Mesenchymal stem cell (in vitro differentiated cells and primary cell): Measurements from ENCODE around the gene CDYL.
A peak's percentile ranks its signal among the peaks of the same experiment; 100 is the strongest.

ENCODE experiments used
- DNase-seq: peaks from one replicate; pipeline ENCODE4 v3.0.0-alpha.2; 2013
- H2AFZ ChIP-seq: one replicate; pipeline ENCODE4 v1.6.1; 2013; ENCODE audit warnings: low read depth, mild to moderate bottlenecking, control low read depth, inconsistent platforms, low read length, moderate library complexity
- H2AK5ac ChIP-seq: 2 replicates; pipeline ENCODE4 v1.6.1; 2013; ENCODE audit warnings: low read length, moderate library complexity, mild to moderate bottlenecking, inconsistent platforms; ENCODE audit not compliant: severe bottlenecking
- H2BK120ac ChIP-seq: one replicate; pipeline ENCODE4 v1.6.1; 2013; ENCODE audit warnings: low read depth, mild to moderate bottlenecking, inconsistent platforms, low read length, moderate library complexity
- H2BK12ac ChIP-seq, 2 experiments: one replicate each; pipeline ENCODE4 v1.6.1; 2013; ENCODE audit warnings: inconsistent platforms in 2 of 2, low read length in 2 of 2, mild to moderate bottlenecking in 2 of 2, moderate library complexity in 2 of 2, control low read depth in 1 of 2
- H2BK15ac ChIP-seq: one replicate; pipeline ENCODE4 v1.6.1; 2013; ENCODE audit warnings: mild to moderate bottlenecking, low read depth, inconsistent platforms; ENCODE audit not compliant: poor library complexity, severe bottlenecking
- H2BK5ac ChIP-seq: 2 replicates; pipeline ENCODE4 v1.6.1; 2013; ENCODE audit warnings: low read depth, mild to moderate bottlenecking, low read length, control low read depth, inconsistent platforms; ENCODE audit not compliant: poor library complexity, severe bottlenecking
- H3K14ac ChIP-seq, 2 experiments: one replicate each; pipeline ENCODE4 v1.6.1; 2013; ENCODE audit warnings: inconsistent platforms in 2 of 2, low read length in 2 of 2, control low read depth in 1 of 2, mild to moderate bottlenecking in 1 of 2, moderate library complexity in 1 of 2
- H3K18ac ChIP-seq, 2 experiments: one replicate each; pipeline ENCODE4 v1.6.1; 2013; ENCODE audit warnings: inconsistent platforms in 2 of 2, low read length in 2 of 2, control low read depth in 1 of 2, low read depth in 1 of 2, mild to moderate bottlenecking in 1 of 2
- H3K23ac ChIP-seq, 2 experiments: one replicate each; pipeline ENCODE4 v1.6.1; 2013; ENCODE audit warnings: inconsistent platforms in 2 of 2, low read length in 2 of 2, mild to moderate bottlenecking in 2 of 2, moderate library complexity in 2 of 2, control low read depth in 1 of 2
- H3K27ac ChIP-seq: 2 replicates; pipeline ENCODE4 v1.5.1; 2013; ENCODE audit warnings: mild to moderate bottlenecking, moderate library complexity, low read length, control low read depth, inconsistent platforms; ENCODE audit not compliant: poor library complexity, severe bottlenecking
- H3K27me3 ChIP-seq, 2 experiments: 2 replicates each; pipeline versions ENCODE4 v1.6.1 to v1.7.0; 2013; ENCODE audit warnings: low read length in 2 of 2, mild to moderate bottlenecking in 2 of 2, moderate library complexity in 2 of 2, control low read depth in 1 of 2, inconsistent platforms in 1 of 2; ENCODE audit not compliant: control insufficient read depth in 1 of 2, insufficient read depth in 1 of 2
- H3K36me3 ChIP-seq, 2 experiments: 2 replicates each; pipeline versions ENCODE4 v1.6.1 to v1.7.0; 2013; ENCODE audit warnings: low read length in 2 of 2, control low read depth in 1 of 2, inconsistent platforms in 1 of 2, low read depth in 1 of 2, mild to moderate bottlenecking in 1 of 2; ENCODE audit not compliant: insufficient read depth in 2 of 2, control insufficient read depth in 1 of 2
- H3K4ac ChIP-seq, 2 experiments: one replicate each; pipeline ENCODE4 v1.6.1; 2013; ENCODE audit warnings: inconsistent platforms in 2 of 2, low read length in 2 of 2, mild to moderate bottlenecking in 2 of 2, moderate library complexity in 2 of 2, control low read depth in 1 of 2, low read depth in 1 of 2
- H3K4me1 ChIP-seq: 2 replicates; pipeline ENCODE4 v1.6.1; 2013; ENCODE audit warnings: low read depth, low read length, control low read depth; ENCODE audit not compliant: control insufficient read depth, insufficient read depth
- H3K4me2 ChIP-seq: 2 replicates; pipeline ENCODE4 v1.6.1; 2013; ENCODE audit warnings: low read length, mild to moderate bottlenecking, inconsistent platforms; ENCODE audit not compliant: poor library complexity, severe bottlenecking
- H3K4me3 ChIP-seq, 2 experiments: 2 replicates each; pipeline versions ENCODE4 v1.5.1 to v1.7.0; 2013; ENCODE audit warnings: low read length in 2 of 2, mild to moderate bottlenecking in 2 of 2, control low read depth in 1 of 2, low read depth in 1 of 2; ENCODE audit not compliant: insufficient read depth in 1 of 2
- H3K79me1 ChIP-seq: replicated peaks from 2 replicates; pipeline ENCODE4 v1.6.1; 2013; ENCODE audit warnings: mild to moderate bottlenecking, control low read depth, low read length, inconsistent platforms; ENCODE audit not compliant: poor library complexity, severe bottlenecking
- H3K9ac ChIP-seq: 2 replicates; pipeline ENCODE4 v1.7.0; 2013; ENCODE audit warnings: mild to moderate bottlenecking, low read length, moderate library complexity
- H3K9me3 ChIP-seq: 2 replicates; pipeline ENCODE4 v1.7.0; 2013; ENCODE audit warnings: mild to moderate bottlenecking, low read length; ENCODE audit not compliant: control insufficient read depth
- H4K8ac ChIP-seq: one replicate; pipeline ENCODE4 v1.6.1; 2013; ENCODE audit warnings: inconsistent platforms, mild to moderate bottlenecking, low read length, moderate library complexity
- H4K91ac ChIP-seq: one replicate; pipeline ENCODE4 v1.6.1; 2013; ENCODE audit warnings: mild to moderate bottlenecking, low read length, inconsistent platforms
- WGBS: methylation state at CpG from one replicate; pipeline ENCODE4 v1.1.7; 2013; ENCODE audit warnings: mixed read lengths; 5-methylcytosine and 5-hydroxymethylcytosine counted together

The CDYL gene

DNA sequence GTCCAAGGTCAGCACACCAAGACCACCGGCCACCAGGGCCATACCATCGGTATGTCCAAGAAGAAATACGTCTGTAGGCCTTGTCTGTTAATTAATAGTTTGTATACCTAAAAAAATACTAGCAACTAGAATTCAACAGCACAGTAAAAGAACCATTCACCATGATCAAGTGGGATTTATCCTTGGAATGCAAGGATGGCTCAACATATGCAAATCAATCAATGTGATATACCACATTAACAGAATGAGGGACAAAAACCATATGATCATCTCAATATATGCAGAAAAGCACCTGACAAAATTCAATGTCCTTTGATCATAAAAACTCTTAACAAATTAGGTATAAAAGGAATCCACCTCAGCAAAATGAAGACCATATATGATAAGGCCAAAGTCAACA, 203.2 kb downstream of the CDYL start:
- Histone ChIP-seq H3K9me3 (peaks cover 26% of the 10 kb centered on the region), H3K27me3 (no peaks in the 10 kb centered on the region), H4K8ac (no peak overlapping the region), H3K4me1 (peaks cover under 1% of the 10 kb centered on the region), H2AFZ (no peak overlapping the region), H4K91ac (no peak overlapping the region), H2AK5ac (no peak overlapping the region), H2BK12ac (no peak overlapping the region), H3K36me3 (no peaks in the 10 kb centered on the region), H3K4ac (no peak overlapping the region), H2BK120ac (no peak overlapping the region), H3K14ac (no peak overlapping the region), H3K4me3 (no peak overlapping the region), H2BK15ac (no peak overlapping the region), H2BK5ac (no peak overlapping the region), H3K23ac (no peak overlapping the region), H3K27ac (no peak overlapping the region), H3K79me1 (no peaks in the 10 kb centered on the region), H3K4me2 (no peak overlapping the region), H3K18ac (no peak overlapping the region), H3K9ac (no peak overlapping the region)
- no peak for DNase-seq
- WGBS, result no CpG with 5 or more reads among the region's 3 CpGs

- Histone ChIP-seq H3K27me3 (no peaks in the 10 kb centered on the region), H3K27ac (no peak overlapping the region), H2BK15ac (no peak overlapping the region), H4K8ac (no peak overlapping the region), H3K4me3 (no peak overlapping the region), H2AFZ (no peak overlapping the region), H3K23ac (no peak overlapping the region), H3K4ac (no peak overlapping the region), H3K9ac (no peak overlapping the region), H3K9me3 (peaks cover 26% of the 10 kb centered on the region), H3K18ac (peak overlapping the region in 1 of 2 experiments; percentile 5), H3K4me1 (peaks cover 6% of the 10 kb centered on the region), H2BK120ac (no peak overlapping the region), H4K91ac (peak overlapping the region; percentile 65), H2BK5ac (no peak overlapping the region), H3K79me1 (no peaks in the 10 kb centered on the region), H2BK12ac (no peak overlapping the region), H3K36me3 (no peaks in the 10 kb centered on the region), H3K14ac (no peak overlapping the region), H3K4me2 (no peak overlapping the region), H2AK5ac (no peak overlapping the region)
- DNase-seq, result no peak
- 98% methylated on average over 6 of the region's 6 CpGs for WGBS
Measured at GRCh38 chr6:4981761-4982160, 205.6 kb downstream of the CDYL start.

DNA sequence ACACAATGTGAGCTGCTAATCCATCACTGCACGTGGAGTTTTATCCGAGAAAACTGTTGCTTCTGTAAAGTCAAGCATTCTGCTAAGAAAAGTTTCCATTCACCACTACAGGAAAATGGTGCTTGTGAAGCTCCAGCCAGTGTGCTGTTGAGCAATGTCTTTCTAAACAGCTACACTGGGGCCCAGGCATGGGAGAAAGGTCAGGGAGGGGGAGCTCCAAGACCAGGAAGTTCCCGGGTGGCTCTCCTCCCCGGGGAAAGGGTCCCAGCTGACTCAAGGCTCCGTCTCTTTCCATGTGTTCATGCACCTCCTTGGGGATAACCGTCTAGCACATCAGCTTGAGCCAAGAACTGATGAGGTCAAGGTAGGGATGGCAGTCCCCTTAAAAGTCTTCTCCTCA, 207.1 kb downstream of the CDYL start:
- Histone ChIP-seq H3K4me1 (peaks cover 6% of the 10 kb centered on the region), H3K14ac (no peak overlapping the region), H2AK5ac (no peak overlapping the region), H2BK15ac (no peak overlapping the region), H3K18ac (peak overlapping the region; percentile 9 to 28), H3K9ac (no peak overlapping the region), H3K79me1 (no peaks in the 10 kb centered on the region), H2BK12ac (peak overlapping the region in 1 of 2 experiments; percentile 21), H2BK120ac (no peak overlapping the region), H3K9me3 (peaks cover 20% of the 10 kb centered on the region), H3K36me3 (no peaks in the 10 kb centered on the region), H2AFZ (peak overlapping the region; percentile 31), H4K91ac (no peak overlapping the region), H3K4ac (no peak overlapping the region), H3K23ac (no peak overlapping the region), H3K4me3 (no peak overlapping the region), H4K8ac (no peak overlapping the region), H2BK5ac (no peak overlapping the region), H3K27me3 (no peaks in the 10 kb centered on the region), H3K4me2 (no peak overlapping the region), H3K27ac (no peak overlapping the region)
- 87% methylated on average over 6 of the region's 6 CpGs for WGBS
- DNase-seq, result peak; percentile 17

DNA sequence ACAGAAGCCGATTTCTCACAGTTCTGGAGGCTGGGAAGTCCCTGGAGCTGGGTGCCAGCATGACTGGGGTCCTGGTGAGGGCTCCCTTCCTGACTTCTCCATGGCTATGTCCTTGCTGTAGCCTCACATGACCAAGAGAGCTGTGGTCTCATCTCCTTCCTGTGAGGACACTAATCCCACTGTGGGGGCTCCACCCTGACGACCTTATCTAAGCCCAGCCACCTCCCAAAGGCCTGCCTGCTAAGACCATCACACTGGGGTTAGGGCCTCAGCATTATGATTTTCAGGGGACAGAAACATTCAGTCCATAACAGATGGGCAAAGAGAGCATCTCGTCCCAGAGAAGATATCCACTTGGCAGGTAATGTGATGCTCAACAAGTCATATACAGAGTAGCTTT, 210.8 kb downstream of the CDYL start:
- no peak overlapping the region for H3K27ac ChIP-seq
- H3K4me1 ChIP-seq, result peaks cover 6% of the 10 kb centered on the region
- no peak overlapping the region for H2BK5ac ChIP-seq
- no peaks in the 10 kb centered on the region for H3K79me1 ChIP-seq
- no peak overlapping the region for H4K91ac ChIP-seq
- H3K9me3 ChIP-seq, result peaks cover 3% of the 10 kb centered on the region
- WGBS, result 93% methylated on average over 3 of the region's 3 CpGs
- no peak overlapping the region for H4K8ac ChIP-seq
- H3K14ac ChIP-seq, result no peak overlapping the region
- no peak overlapping the region for H3K4me3 ChIP-seq
- no peak overlapping the region for H3K4me2 ChIP-seq
- H3K18ac ChIP-seq, result no peak overlapping the region
- peaks cover 0 to 5% of the 10 kb centered on the region in 2 experiments for H3K36me3 ChIP-seq
- no peak overlapping the region for H2BK15ac ChIP-seq
- no peak for DNase-seq
- no peak overlapping the region for H2AFZ ChIP-seq
- H3K23ac ChIP-seq, result no peak overlapping the region
- H2BK12ac ChIP-seq, result no peak overlapping the region
- H3K27me3 ChIP-seq, result no peaks in the 10 kb centered on the region
- H3K4ac ChIP-seq, result no peak overlapping the region
- no peak overlapping the region for H3K9ac ChIP-seq
- H2AK5ac ChIP-seq, result no peak overlapping the region
- no peak overlapping the region for H2BK120ac ChIP-seq
